Measurements from ENCODE around the gene PRRX2.

GRCh38 chr9:129685933-129686259, 20.4 kb downstream of the PRRX2 start:
- TF ChIP-seq CTCF (IDR thresholded peaks at IDR 0.05), result no peak
- no peak for TF ChIP-seq POLR2A (IDR thresholded peaks at IDR 0.05)
